HL-60/S4 (cell line): ENCODE data around the gene CYFIP2.

Source experiments
- in situ Hi-C: fragments of 300-500 bp; cut with MboI; formaldehyde crosslinking; loops from 2 replicates; pipeline ENCODE4 v1.14.3; 2022; ENCODE audit warnings: low sequenced_read_pairs

CYFIP2 gene

DNA sequence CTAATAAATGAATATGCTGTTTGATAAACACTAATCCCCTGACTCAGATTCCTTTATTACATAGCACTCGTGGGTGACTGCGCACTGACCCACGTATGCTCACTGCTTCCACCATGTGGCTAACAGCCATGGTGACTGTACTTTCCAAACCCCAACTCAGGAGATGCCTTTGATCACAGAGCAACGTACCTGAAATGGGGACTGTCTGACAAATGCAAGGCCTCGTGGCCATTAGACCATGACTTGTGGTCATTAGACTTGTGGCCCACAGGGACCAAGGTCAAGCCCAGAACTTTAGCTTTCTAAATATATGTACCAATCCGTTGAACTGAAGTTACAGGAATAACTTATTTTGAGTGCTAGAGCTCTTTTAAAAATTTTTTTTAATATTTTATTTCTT is 46.6 kb downstream of the CYFIP2 start:
- in situ Hi-C loops: no loop called here

DNA sequence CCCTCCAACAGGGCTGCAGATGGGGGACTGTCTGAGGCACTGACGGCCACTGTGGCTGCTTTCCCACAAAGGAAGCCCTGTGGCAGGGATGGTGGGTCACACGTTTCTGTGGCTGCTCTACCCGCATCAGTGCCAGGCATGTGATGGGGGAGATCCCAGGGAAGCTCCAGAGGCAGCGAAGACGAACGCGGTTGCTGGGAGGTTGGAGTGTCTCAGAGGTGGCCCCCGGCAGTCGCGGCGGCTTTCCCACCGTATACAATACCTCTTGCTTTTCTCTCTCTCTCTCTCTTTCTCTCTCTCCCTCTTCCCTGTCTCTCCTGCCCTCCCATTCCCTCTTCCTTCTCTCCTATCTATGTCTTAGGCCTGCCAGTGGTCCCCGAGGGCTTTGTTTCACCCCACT is 56.7 kb downstream of the CYFIP2 start:
- in situ Hi-C loops: no loop called here

DNA sequence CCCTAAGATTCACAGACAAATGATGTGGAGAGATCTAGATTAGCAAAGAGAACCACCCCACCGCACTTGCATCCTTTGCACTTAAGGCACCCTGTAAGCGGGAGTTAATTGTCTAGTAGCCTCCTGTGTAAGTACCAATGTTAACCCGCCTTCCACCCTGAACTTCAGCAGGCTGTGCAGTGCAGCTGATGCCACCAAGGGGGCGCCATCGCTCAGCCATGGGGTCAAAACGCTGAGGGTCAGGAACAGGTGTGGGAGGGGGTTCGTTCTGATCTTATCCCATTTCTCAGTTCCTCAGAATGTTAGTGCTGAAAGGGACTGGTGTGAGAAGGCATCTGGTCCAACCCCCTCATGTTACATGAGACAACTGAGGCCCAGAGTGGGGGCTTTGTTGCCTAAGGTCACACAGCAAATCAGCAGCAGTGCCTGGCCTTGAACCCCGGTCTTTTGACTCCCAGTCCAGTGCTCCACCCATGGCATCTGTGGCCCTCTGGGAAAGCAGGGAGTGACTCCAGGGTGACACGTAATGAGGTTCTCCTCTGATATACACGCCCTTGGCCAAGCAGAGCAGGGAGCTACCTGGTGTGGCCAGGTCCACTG is 57.3 kb downstream of the CYFIP2 start:
- in situ Hi-C loops: no loop called here

DNA sequence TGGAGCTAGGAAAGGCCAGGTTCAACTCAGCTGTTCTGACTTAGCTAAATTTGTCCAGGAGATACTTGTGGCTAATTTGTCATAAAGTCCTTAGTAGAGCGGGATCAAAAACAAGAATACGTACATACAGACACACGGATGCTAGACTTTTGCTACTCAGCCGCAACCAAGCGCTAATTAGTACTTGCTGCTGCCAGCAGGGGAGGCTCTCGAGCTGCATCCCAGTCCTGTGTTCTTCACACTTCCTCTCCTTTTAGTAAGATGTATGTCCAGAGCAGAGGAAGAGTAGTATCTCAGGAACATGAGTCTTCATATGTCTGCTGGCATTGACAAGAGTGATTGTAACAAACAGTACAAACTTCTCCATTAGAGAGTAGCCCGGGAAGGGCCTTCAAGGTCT is 58.3 kb downstream of the CYFIP2 start:
- in situ Hi-C loops: no loop called here

DNA sequence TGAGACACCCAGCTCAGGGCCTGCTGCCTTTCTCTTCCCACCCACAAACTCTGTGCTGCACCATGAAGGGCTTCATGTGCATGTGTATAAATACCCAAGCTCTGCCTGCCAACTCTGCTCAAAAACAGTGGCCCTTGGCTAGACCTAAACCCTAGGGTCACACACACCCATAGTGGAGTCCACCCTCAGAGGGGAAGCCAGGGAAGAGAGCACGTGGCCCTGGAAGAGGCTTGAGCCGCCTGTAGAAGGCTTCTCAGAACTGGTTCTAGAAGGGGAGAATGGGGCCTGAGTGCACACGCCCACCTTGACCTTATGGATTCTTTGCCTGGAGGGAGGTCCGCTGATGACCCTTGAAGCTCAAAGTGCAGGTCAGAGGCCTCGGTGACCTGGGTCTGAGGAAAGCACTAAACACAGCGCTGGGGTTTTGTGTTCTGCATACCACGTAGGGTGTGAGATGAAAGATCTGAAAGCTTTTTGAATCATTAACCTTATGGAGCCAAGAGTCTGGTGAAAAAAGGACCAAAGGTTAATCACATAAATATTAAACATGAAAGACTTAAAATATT is 60.6 kb downstream of the CYFIP2 start:
- in situ Hi-C loops: no loop called here

DNA sequence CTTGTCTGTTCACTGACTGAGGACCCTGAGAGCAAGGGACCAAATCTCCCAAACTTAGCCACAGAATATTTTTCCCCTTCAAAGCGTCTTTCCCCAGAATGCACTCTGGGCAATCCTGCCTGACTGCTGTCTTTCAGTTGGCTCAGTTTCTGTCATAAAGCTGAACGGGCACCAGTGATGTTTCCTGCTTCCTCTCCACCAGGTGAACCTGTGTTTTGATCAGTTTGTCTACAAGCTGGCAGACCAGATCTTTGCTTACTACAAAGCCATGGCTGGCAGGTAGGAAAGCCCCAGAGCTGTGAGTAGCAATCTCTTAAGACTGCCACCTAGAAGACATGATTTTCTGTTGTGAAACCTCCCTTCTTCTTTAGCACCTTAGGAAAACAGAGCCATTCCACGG is 61.8 kb downstream of the CYFIP2 start:
- in situ Hi-C loops: no loop called here

DNA sequence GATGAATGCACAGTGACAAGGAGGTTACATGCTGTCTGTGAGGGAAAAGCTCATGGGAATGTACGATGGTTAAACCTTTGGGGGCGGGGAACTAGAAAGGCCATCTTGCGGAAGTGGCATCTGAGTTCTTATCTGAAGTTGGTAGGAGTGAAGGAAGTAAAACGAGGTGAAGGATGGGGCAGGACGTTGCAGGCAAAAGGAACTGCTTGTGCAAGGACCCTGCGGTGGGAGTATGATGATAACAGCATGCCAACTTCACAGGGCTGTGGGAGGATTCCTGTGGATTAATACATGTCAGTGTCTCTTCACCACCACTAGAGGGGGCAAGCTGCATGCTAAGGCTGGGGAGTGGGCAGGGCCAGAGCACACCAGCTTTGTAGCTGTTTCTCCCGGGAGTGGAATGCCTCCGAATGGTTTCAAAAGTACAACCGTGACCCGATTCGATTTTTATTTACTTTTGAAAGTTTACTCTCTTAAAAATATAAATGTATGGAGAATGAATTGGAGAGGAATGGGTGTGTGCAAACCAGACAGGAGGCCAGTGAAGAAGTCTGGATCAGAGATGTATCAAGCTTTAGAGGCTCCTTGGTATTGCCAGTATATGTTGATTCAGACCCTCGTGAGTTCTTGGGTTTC is 62.5 kb downstream of the CYFIP2 start:
- in situ Hi-C loops: no loop called here

DNA sequence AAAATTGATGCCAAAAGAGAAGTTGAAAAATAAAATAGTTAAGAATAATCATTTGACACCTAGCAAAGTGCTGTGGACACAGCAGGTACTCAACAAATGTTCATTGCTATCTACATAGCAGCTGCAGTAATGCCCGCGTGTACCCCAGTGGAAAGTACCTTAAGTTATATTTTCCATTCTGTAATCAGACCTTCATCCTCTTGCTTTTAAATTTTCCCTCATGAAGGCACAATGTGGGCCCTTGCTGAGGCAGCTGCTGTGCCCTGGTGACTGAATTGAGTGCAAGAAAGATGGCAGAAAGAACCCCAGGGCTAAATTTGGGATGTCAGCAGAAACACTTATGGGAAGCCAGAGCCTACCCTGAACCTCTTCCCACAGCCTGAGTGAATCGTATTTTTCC is 65.9 kb downstream of the CYFIP2 start:
- in situ Hi-C loops: no loop called here

DNA sequence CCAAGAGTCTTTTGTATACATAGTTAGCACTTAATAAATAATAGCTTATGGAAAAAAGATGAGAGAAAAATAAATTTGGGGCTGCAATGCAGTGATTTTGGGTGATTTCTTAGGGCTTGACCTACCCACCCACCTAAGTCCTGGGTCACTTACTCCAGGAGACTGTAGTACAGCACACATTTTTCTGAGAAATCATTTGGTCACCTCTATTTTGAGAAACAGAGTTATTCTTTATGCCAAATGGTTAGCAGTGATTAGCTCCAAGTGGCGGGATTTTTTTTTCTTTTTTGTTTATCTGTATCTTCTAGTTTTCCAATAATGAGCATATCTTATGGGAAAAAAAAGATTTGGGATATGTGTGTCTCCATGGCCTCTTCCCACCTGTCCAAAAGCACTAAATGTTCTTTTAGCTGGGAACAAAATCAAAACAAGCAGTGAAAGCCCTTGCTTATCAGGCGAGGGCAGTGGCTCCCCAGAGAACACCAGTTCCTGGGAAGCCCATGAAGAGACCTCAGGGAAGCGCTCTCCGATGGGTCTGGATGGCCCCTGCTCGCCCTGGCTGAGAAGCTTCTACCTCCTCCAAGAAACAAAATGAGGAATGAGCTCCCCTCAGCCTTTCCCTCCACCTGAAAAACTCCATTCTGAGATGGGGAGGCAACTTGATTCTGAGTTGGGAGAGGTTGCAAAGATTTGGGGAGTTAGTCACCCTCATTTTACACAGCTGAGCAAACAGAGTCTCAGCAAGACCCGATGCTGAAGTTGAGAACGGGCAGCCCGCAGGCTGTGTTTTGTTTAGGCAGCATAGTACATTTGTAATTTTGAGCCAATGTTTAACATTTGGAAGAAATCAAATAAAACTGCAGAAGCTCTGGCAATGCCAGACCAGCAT is 69.9 kb downstream of the CYFIP2 start:
- in situ Hi-C loops: no loop called here

DNA sequence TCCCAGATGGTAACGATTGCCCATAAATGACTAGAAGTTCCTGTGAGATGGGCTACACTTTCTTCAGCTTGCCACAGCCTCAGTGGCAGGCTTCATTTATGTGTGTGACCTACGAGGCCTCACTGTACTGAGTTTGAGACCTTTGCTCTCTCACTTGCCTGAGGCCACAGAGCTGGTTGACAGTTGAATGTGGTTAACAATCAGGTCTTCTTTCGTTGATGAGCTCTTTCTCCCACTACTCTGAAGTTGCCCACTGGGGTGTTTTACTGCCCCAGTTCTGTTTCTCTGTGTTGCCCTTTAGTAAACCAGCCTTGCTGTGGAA is 70.5 kb downstream of the CYFIP2 start:
- in situ Hi-C loops: no loop called here

DNA sequence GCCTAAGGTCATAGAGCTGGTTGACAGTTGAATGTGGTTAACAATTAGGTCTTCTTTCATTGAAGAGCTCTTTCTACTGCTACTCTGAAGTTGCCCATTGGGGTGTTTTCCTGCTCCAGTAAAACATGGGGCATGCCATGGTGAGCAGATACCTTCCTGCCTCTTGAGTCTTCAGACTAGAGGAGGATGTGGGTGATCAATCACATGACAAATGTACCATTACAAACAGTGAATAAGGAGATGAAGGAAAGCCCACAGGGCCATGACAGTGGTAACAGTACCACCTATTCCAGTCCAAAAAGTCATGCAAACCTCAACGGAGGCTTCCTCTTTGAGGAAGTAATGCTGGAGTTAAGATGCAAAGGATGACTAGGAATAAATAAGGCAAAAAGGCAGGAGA is 73.5 kb downstream of the CYFIP2 start:
- in situ Hi-C loops: no loop called here

DNA sequence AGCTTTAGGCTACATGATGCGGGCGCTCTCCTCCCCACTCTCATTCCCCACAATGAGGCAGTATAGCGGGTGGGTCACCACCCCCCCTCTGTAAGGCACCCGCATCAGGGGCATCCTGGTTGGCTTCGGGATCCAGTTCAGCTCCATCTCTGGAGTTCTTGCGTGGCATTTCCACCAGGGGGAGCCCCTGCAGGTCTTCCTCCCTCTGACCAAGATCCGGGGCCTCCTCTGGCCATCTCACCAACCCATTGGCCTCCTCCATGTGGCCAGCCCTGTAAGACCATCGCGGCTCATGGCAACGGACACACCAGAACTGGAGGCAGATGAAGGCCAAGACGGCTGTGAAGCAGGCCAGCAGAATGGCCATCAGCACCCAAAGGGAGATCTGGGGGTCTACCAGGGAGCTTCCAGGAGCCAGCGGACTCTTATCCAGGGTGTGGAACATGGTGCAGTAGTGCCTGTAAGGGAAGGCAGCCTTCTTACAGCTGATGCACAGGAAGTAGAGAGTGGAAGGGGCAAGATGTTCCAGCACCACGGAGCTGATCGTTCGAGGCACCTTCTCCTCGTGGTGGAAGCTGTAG is 77.0 kb downstream of the CYFIP2 start:
- in situ Hi-C loops: no loop called here

DNA sequence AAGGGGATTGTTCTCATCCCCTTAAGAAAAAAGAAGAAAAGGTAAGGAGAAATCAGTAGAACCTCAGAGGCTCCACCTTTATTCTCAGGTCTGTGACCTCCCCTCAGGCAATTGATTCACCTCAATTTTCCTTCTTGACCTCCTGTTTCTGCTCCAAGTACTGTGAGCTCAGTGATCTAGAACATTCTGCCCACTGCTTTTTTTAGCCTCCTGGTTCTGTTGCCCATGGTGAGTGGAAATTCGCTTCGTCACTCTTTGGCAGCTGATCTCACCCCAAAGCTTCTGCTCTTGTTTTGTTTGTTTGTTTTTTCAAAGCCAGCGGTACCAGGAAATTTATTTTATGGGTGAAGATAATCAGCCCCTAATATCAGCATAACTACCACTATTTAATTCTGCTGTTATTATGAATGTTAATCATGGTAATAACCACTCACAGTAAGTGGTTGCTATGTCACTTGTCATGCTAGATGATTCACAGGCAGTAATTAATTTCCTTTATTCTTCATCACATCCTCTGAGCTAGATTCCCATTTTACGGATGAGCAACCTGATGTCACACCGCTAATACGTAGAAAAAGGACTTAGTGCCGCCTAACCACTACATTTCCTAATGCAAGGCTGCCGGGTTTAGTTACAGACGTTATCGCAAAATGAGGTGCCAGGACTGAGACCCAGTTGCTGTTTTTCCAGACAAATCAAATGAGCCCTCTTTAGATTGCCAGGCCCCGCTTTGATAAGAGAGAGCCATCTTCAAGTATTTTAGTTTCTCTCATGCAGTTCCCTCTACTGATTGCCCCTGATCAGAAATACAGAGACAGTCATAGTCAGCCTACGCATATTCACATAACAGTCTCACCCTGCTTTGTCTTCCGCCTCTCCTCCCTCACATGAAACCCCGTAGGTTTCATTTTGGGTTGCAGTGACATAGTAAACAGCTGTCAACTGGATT is 78.2 kb downstream of the CYFIP2 start:
- in situ Hi-C loops: no loop called here

DNA sequence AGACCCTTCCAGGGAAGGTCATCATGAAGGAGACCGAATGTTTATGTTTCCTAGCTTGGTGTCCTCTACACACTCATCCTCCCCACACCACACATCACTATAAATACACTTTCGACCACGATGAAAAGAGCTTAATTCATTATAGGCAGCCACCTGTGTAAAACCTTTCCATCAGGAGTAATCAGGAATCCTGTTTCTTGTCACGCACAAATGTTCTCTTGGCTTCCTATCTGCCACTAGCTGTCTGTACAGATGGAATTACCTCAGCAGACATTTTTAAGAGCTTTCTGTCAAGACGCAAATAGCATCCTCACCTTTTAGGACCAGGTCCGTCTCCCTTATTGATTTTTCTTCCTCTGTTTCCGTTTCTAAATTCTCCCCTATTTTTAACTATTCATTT is 79.1 kb downstream of the CYFIP2 start:
- in situ Hi-C loops: no loop called here

DNA sequence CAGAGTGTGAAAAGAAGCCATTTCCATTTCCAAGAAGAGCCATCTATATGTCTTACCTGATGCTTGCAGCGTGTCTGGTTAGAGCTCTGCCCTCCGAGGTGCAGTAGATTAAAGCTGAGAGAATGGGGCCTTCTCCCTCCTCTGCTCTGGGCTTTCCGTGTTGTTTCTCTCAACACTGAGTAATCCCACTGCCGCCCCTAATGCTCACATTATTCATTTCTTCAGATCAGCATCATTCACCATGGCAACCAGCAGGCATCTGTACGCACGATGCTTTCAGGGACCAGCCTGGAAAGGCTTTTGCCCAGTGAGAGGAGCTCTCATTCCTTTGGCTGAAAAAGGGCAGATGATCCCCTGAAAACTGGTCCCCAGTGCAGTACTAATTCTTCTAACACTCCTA is 79.6 kb downstream of the CYFIP2 start:
- in situ Hi-C loops: no loop called here

DNA sequence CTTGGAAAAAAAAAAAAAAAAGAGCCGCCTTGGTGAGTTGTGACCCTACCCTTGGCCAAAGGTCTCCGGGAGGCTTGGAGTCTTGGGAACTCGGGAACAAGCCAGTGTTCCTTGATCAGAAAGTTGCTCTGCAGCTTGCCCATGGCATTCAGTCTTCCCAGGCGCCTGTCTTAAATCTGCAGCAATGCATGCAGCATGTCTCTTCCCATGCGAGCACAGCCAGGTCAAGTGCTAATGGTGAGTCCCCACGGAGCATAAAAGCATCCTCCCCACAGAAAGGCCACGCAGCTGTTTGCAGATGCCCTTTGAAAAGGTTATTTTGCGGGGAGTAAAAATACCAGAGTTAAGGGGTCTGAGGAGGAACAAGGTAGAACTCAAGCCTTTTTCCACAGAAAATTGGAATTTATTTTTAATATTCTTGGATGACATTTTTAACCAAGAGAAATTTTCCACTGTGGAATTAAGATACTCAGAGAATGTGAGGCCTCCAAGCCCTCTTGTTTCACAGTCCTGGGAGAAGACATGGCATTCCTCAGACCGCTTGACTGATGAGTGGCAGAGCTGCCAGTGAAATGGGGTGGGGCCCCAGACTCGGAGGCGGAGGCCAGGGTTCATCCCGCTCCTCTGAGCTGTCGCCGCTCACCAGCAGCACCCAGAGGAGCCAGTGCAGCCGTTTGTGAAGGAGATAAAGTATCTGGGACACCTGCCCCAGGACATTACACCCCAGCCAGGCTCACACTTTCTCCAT is 81.6 kb downstream of the CYFIP2 start:
- in situ Hi-C loops: no loop called here

DNA sequence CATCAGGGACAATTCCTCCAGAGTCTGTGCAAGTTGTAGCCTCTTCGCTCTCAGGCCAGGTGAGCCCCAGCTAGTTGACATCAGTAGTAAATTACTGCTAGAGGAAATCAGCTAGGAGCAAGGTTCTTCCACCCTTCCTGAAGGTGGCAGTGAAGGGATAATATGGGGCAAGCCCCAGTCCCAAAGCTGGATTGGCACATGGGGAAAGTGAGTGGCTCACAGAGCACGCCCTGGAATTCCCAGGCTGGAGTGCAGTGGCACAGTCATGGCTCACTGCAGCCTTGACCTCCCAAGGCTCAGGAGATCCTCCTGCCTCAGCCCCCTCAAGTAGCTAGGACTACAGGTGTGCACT is 82.1 kb downstream of the CYFIP2 start:
- in situ Hi-C loops: no loop called here

DNA sequence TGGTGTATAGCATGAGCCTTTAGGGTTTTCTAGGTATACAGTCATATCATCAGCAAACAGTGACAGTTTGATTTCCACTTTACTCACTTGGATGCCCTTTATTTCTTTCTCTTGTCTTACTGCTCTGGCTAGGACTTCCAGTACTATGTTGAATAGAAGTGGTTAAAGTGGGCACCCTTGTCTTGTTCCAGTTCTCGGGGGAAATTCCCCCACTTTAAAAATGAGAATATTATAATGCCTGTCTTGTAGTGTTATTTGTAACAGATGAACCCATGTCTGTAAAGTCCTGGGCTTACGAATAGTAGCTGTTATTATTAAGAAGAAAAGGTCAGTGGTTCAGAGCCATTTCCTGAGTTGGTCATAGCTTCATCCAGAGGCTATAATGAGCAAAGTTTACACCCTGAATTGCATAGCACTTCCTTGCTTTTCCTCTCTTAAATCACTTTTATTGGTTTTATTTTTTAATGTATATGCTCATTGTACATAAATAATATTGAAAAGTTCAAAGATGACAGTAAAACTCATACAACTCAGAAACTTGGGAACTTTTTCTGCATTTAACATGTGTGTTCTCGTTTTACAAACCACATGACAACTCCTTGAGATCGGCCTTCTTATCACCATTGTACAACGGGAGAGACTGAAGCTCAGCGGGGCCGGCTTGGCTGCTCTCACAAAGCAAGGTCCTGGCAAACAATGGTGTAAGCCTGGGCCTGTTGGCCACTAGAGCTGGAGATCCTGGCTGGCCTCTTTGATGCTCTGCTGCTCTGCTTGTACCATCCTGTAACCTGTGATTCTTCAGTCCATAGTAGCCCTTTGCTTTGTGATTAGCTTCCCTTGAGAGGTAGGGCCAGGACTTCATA is 85.2 kb downstream of the CYFIP2 start:
- in situ Hi-C loops: no loop called here

DNA sequence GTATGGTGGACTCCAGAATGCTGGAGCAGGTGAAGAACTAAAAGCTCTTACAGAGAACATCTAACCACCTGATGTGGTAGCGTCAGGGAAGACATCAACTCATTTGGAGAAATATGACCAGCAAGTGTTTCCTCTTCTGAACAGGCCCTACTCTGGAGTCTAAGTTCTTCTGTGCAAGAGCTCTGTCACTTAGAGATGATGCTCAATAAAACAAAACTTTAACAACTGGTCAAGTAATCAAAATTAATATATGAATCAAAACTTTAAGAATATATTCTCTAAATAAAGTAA is 85.8 kb downstream of the CYFIP2 start:
- in situ Hi-C loops: no loop called here
